GM19467 (cell line): Measurements from ENCODE around the gene HMG20A.

ENCODE experiments used
- ATAC-seq: cut with Tn5 transposase; IDR thresholded peaks from one replicate; pipeline ENCODE4 v1.9.1; 2021; ENCODE audit warnings: mild to moderate bottlenecking, moderate library complexity; ENCODE audit not compliant: unreplicated experiment

The HMG20A gene

DNA sequence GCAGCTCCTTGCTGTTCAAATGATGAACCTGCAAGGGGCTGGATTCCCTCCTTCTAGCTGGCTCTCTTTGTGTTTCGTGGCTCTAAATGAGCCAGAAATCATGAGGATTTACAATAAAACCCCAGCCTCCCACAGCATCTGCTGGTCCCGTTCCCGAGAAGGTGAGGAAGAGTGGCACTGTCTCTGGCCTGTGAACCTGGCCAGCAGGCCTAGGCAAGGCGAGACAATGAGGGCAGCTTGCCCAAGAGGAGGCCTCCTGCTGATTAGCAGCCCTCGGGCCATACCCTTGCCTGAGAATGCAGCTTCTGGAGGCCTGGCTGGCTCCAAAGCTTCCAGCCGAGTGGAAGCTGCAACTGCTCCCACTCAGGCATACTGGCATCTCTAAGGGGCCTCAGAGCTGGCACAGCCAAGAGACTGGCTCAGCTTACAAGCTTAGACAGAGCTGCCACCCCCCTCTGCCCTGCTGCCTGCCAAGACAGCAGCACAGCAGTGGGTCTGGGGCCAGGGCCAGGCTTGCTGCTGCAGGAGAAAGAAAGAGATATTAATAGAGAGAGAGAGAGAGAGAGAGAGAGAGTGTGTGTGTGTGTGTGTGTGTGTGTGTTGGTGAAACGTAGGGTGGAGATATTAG is 76.5 kb downstream of the HMG20A start:
- no peak for ATAC-seq

DNA sequence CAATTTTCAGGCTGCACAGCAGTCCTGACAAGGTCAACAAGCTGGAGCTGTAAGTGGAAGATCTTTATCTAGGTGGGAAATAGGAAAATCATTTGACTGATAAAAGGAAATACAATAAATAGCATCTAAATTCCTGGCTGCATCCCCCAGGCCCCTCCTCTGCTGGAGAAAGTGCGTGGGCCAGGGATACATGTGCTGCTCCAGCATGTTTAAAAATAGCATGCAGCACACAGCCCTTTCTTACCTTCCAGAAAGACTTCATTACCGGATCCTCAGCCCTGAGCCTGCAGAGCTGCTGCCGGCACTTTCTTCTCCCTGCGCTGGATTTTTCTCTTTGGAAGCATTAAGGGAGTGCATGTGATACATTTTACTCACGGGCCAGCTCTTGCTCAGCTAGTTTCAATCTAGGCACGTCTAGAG is 77.3 kb downstream of the HMG20A start:
- ATAC-seq, result no peak

DNA sequence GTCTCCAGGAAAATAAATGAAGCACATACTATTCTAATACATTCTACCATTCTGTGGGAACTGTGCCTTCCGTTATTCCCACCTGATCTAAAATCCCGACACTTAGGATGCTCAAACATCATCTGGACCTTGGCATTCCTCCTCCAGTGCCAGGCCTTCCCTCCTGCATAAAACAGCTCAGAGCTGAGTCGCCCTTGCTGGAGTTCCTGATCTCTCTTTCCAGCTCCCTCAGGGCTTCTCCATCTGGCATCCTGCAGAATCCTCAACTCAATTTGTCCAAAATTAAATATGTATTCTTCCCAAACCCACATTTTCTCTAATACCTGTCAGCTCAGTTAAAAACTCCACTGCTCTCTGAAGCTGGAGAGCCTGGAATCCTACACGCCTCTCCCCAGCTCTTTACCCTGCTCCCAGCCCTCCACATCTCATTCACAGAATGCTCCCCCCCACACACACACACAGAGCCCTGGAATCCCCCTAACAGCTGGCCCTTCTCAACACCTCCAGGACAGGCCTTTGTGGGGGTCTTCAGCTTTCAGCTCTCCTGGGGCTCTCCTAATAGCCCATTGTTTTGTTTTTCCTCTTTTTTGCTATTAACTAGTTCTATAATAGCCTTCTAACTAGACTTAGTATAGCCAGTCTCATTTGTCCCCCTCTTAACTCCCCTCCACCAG is 78.5 kb downstream of the HMG20A start:
- ATAC-seq, result no peak

DNA sequence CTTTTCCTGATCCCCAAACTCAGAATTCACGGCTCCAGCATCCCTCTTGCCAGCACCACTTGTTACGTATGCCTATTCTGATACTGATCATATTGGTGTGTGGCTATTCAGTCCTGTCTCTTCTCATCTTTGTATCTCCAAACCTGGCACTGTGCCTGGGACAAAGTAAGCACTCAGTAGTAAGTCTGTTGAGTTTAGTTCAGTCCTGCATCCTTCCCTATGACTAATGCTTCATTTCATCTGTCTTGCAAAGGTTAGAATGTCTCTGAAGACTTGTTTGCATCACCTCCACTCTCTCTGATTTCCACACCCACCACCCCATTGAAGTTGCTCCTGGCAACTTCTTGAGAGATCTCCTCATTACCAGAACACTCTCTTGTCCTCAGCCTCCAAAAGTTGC is 80.3 kb downstream of the HMG20A start:
- ATAC-seq, result no peak

DNA sequence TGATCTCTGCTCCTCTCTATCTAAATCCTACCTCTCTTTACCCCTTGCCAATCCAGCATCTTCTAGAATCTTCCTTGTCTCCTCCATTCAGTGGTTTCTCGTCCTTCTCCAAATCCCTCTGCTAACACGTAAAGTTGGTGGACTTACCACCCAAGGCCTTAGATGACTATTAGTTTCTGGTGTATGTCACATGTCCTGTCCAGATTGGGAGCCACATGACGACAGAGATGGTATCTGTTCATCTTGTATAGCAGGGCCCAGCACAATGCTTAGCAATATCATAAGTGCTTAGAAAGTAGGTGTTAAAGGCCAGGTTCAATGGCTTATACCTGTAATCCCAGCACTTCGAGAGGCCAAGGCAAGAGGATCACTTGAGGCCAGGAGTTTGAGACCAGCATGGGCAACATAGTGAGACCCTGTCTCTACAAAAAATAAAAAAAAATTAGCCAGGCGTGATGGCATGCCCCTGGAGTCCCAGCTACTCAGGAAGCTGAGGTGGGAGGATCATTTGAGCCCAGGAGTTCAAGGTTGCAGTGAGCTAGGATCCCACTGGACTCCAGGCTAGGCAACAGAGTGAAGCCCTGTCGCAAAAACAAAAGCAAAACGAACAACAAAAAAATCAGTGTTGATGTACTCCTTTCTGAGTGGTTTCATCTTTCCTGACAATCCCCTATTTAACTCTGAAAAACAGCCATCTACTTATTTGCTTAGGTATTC is 81.8 kb downstream of the HMG20A start:
- ATAC-seq, result no peak

DNA sequence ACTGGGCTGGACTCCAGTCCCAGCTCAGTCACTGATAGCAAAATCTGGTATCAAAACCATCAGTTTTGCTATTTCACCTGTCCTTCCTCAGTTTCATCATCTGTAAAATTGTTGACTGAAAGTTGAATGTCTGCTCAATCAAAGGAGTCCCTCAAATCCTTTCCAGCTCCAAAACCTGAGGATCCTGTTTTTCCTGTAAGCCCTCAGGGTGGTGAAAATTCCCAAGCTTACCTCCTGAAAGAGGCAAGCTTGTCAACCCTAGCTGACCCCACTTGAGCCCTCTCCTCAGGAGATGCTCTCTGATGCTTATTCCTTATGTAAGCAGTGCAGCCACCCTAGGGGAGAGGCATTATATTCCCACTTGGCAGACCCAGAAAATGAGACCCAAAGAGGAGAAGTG is 82.6 kb downstream of the HMG20A start:
- ATAC-seq, result no peak

DNA sequence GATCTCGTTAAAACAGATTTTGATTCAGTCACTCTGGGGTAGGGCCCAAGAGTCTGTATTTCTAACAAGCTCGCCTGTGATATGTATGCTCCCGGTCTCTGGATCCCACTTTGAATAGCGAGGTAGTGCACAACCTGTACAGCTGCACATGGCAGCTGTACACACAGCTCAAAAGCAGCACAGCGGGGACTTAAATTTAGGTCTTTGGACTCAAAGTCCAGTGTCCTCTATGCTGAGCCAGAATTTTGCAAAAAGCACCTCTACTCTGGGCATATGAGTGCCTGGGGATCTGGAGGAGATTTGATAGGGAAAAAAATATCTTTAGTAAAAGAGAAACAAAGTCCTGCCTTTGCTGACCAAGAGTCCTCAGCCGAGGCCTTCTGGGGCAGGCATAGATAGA is 83.1 kb downstream of the HMG20A start:
- ATAC-seq, result no peak

DNA sequence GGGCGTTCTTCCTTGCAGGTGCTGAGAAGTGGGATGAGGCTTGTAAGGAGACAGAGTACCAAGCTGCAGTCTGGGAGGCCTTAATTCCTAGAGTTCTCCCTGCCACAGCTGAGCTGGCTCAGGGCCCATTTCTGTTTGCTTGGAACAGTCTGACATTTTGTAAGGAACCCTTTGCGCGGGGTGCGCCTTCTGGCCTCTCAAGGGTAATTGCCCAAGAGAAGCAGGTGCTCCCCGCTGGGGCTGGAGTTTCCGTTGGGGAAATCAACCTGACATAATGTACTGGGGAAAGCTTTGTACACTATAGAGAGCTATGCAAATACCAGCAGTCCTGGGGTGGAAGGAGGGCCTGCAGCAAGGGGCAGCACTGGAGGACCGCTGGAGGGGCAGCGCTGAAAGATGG is 83.6 kb downstream of the HMG20A start:
- no peak for ATAC-seq

DNA sequence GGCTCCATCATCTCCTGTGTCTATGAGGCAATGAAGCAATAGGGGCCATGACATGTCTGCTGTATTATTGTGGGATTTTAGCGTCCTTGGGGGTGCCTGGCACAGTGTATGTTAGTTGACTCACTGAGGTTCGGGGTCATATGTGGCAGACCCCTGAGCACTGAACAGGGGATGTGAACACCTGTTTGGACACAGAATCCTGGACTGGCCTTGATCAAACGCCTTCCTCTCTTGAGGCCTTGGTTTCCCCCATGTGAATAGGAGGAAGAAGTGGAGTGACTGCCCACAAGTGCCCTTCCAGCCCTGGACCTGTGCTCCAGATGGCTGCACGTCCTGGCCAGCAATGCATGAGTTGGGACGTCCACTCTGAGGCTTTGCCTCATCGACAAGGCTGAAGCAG is 84.2 kb downstream of the HMG20A start:
- ATAC-seq, result no peak

DNA sequence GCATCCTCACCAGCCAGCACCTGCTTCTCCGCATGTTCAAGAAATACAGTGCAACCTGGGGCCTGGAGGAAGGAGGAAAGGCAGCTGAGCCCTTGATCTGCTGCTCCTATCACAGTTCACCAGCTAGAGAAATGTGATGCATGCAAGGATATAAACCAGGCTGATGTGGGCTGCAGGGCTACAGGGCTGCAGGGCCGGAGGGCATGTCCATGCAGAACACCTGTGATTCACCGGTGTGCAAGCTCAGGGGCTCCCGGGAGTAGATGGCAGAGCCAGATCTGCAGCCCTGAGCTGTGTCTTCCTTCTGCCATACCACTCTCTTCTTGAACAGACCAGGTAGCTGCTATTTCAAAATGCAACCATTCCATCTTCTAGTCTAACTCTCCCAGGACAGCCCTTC is 84.9 kb downstream of the HMG20A start:
- no peak for ATAC-seq

DNA sequence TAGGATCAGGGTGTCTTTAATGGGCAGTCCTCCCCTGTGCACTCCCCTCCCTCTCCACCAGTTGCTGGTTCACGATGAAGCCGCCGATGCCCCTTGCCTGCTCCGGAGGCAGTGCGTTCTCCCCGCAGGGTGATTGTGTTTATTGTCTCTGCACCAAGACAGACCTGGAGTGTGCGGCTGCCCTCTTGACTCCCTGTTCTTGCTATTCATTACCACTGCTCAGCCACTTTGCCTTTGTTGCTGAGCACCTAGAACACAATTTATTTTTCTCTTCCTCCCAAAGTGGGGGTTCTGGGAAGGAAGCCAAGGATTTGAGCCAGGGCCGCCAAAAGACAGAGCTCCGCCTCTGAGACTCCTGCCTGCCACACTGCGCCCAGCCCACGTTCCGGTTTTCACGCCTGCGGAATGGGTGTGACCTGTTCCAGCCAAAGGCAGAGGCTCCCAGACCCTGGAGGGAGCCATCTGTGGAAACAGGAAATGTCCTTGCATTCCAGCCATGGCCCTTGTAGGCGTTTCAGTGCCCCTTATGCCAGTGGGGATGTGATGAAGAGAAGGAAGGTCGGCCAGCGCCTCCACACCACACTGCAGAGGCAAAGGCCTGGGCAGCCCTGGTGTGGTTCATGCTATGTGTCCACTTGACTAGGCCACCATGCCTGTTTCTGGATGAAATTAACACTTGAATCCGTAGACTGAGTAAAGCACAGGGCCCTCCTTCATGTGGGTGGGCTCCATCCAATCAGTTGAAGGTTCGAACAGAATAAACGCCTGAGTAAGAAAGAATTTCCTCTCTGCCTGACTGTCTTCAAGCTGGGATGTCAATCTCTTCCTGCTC is 85.8 kb downstream of the HMG20A start:
- no peak for ATAC-seq

DNA sequence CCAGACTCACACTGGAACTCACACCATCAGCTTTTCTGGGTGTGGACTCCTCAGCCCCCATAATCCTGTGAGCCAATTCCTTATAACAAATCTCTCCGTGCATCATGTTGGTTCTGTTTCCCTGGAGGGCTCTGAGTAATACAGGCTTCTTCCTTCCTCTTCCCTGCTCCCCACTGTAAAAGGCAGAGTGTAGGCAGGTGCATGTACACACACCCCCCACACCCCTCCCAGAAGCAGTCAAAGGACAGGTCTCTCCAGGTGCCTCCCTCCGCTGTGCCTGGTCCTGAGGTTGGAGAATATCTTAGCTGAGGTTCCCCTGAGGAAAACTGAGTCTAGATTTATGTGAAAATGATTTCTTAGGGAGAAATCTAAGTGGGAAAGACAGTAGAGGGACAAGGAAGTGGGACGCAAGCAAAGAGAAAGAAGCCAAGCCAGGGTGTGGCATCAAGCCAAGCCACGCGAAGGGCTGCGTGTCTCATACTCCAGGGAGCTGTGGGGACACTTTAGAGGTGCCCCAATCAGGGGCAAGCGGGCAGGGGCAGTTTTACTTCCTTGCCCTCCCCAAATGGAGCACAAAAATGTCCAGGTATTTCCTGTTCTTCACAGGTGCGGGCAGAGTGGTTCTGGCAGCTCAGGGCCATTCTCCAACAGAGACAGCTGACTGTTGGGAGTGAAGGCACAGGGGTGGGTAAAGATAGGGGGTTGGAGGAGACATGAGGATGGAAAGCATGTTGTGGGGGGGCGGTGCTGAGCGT is 86.6 kb downstream of the HMG20A start:
- ATAC-seq, result no peak

DNA sequence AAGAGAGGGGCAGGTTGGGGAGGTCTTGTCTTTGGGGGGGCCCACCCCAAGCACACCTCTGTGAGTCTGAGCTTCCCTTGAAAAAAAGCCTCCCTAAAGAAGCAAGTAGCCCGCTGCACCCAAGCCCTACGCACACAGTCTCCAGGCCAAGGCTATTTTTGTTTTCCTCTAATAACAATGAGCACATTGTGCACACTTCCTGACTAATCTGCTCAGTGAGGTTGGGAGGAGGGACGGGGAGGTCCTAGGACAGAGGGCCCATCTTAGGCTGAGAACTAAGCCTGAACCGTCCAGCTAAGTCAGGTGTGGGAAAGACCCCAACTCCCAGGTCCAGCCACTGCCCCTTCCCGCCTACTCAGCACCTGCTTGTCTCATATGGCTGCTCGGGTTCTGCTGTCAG is 87.2 kb downstream of the HMG20A start:
- ATAC-seq, result no peak

DNA sequence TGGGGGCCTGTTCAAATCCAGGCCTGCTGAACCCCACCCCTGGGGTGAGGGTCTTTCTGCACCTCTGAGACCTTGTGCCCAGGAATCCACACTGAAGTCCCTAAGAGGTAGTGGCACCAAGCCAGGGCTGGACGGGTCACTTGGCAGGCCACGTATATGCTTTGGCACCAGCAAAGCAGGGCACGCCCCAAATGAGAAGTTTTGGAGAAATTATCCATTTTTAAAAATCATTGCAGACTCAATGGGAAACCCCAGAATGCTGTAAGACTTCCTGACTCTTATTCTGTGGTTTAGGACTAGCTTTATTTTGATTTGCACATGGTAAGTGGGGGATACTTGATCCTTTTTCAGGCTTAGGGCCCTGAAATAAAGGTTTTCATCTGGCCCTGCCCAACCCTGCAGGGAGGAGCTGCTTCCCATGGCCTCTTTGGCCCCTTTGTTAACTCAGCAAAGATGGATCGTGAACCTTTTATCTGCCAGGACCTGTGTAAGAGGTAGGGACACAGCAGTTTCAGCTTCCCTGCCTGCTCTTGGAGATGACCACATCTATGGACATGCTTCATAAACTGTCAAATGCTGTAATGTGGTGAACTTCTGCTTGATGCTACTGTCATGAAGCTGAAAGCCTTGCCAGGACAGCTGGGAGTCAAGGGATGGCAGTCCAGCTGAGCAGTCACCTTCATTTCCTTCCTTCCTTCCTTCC is 88.0 kb downstream of the HMG20A start:
- ATAC-seq, result no peak

DNA sequence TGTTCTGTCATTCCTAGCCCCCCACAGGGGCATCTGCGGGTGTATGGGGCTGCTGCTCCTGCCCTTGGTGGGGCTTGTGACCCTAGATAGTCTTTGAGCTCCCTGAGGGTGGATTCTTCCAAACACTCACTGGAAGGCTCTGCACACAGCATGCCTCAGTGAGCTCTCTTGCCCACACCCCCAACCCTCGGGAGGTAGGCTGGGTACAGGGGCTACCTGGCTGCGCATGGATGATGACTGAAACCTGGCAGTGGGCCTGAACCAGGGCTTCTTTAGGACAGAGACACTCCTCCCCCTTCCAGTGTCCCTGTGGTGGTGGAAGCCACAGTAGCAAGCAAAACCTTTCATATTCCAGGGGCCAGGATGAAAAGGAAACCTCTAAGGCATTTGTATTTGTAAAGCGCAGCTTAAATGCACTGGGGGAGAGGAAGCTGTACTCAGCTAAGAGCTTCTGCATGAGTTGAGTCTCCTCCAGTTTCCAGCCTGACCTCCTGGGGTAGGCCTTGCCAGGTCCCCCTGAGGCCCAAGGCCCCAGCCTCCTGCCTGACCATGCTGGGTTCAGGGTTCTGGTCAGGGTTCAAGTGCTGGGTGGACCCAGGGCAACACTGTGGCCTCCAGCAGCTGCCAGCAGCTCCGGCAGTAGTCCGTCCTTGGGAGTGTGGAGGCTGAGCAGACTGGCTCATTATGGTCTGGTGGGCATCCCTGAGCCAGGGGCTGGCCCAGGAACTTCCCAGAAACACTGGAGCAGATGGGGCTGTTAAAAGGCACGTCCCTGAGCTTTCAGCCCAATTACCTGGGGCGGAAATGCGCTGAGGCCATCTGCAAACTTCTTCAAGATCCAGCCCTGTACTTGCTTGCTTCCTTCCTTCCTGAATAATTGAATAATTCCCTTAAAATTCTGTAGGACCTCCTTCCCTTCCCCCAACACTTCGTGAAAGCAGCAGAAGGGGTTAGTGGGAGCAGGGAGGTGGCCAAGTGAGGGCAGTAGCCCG is 89.7 kb downstream of the HMG20A start:
- ATAC-seq, result no peak

DNA sequence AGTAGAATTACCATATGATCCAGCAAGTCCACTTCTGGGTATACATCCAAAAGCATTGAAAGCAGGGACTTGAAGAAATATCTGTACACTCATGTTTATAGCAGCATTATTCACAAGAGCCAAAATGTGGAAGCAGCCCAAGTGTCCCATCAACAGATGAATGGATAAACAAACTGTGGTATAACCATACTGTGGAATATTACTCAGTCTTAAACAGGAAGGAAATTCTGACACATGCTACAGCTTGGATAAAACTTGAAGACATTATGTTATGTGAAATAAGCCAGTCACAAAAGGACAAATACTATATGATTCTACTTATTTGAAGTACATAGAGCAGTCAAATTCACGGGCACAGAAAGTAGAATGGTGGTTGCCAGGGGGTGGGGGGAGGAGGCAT is 91.2 kb downstream of the HMG20A start:
- no peak for ATAC-seq

DNA sequence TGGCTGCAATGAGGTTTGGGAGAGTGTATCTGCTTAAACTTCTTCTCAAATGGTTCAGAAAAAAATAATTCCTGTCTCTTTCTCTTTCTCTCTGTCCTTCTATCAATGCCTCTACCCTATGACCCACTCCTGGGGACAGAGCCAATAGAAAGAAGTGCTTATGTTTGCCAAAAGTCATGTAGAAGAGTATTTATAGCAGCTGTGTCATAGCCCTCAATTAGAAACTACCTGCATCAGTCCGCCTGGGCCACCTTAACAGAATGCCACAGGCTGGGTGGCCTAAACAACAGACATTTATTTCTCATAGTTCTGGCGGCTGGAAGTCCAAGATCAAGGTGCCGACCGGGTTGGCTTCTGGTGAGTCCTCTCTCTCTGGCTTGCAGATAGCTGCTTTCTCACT is 92.5 kb downstream of the HMG20A start:
- ATAC-seq, result no peak

DNA sequence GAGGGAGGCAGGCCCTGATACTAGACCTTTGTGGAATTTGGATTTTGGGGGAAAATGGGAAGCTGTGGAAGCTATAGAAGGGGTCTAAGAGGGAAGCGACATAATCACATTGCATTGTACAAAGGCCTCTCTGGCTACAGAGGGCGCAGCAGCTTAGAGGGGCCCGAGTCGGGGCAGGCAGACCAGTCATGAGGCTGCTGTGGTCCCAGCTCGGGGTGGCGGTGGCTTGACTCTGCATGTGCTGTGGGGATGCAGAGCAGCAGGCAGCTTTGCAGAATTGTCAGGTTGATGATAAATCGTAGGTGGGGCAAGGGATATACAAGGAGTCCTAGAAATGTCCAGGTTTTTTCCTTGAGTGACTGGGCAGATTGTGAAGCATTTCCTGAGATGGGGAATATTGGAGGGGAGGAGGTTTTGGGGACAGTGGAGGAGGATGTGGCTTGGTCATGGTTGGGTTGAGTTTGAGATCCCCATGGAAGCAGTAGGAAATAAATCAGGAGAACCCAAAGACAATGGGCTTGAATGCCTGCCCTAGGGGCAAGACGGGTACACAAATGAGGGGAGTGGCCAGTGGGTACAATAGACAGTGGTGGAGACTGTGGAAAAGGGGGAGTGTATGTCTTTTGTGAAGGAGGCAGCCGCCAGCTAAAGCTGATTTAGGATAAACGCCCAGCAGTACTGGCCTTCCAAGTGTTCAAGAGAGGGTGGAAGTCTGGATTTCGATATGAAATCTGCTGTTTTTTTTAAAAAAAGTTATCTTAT is 94.1 kb downstream of the HMG20A start:
- no peak for ATAC-seq
